PC-3 (cell line): ENCODE data around the gene NTHL1. TPM values are rescaled to one million over a fixed set of nuclear protein-coding genes. Genes with fewer than 3 reads are reported as not detected.

Experiments used
- ATAC-seq: fragments of 200-7000 bp; cut with Tn5 transposase; 2 replicates; pipeline ENCODE4 v1.9.1; 2020; ENCODE audit warnings: mild to moderate bottlenecking, moderate library complexity
- BruUV-seq: library from RNA; stranded (reverse); fragments of 400-500 nt; replicated peaks from 2 replicates; lab custom pipeline; 2021; lab: Mats Ljungman, UMichigan
- CTCF ChIA-PET: fragments of 300-600 bp; sonication (Branson Sonifier 250); formaldehyde crosslinking; loops from one replicate; lab custom pipeline; 2022; ENCODE audit warnings: antibody characterized with exemption; lab: Charles Lee
- POLR2A ChIA-PET: fragments of 300-600 bp; sonication (Branson Sonifier 250); formaldehyde crosslinking; loops from one replicate; lab custom pipeline; 2022; ENCODE audit warnings: antibody characterized with exemption; ENCODE audit not compliant: unreplicated experiment; lab: Charles Lee
- DNase-seq: peaks from one replicate; pipeline ENCODE4 v3.0.0-alpha.2; 2015
- H2AFZ ChIP-seq: fragments of 300-600 bp; sonication (generic); 2 replicates; pipeline ENCODE4 v1.6.0; 2016; ENCODE audit warnings: antibody characterized with exemption, low read length
- H3F3A ChIP-seq: fragments of 300-600 bp; sonication (generic); one replicate; pipeline ENCODE4 v1.6.0; 2017; ENCODE audit warnings: antibody characterized with exemption, low read length, control low read depth, mild to moderate bottlenecking; ENCODE audit not compliant: unreplicated experiment
- H3K27ac ChIP-seq: fragments of 300-600 bp; sonication (generic); 2 replicates; pipeline ENCODE4 v1.5.1; 2016; ENCODE audit warnings: mild to moderate bottlenecking, low read length
- H3K27me3 ChIP-seq: fragments of 300-600 bp; sonication (generic); 2 replicates; pipeline ENCODE4 v1.6.1; 2016; ENCODE audit warnings: low read length, mixed read lengths
- H3K36me3 ChIP-seq: fragments of 300-600 bp; sonication (generic); 2 replicates; pipeline ENCODE4 v1.6.1; 2016; ENCODE audit warnings: low read depth, mixed run types, low read length, mixed read lengths
- H3K4me1 ChIP-seq: fragments of 300-600 bp; sonication (generic); 2 replicates; pipeline ENCODE4 v1.5.1; 2016; ENCODE audit warnings: low read length; ENCODE audit not compliant: insufficient read depth
- H3K4me2 ChIP-seq: fragments of 300-600 bp; sonication (generic); 2 replicates; pipeline ENCODE4 v1.6.0; 2016; ENCODE audit warnings: low read length
- H3K4me3 ChIP-seq: fragments of 300-600 bp; sonication (generic); 2 replicates; pipeline ENCODE4 v1.5.1; 2016; ENCODE audit warnings: mild to moderate bottlenecking, low read length, mixed read lengths
- H3K79me2 ChIP-seq: fragments of 300-600 bp; sonication (generic); 2 replicates; pipeline ENCODE4 v1.6.1; 2017; ENCODE audit warnings: low read length, mixed read lengths
- H3K9ac ChIP-seq: fragments of 300-600 bp; sonication (generic); 2 replicates; pipeline ENCODE4 v1.6.0; 2016; ENCODE audit warnings: mild to moderate bottlenecking, low read length
- H3K9me2 ChIP-seq: fragments of 300-600 bp; sonication (generic); replicated peaks from 2 replicates; pipeline ENCODE4 v1.6.1; 2016; ENCODE audit warnings: mixed run types, low read length, mixed read lengths
- H3K9me3 ChIP-seq: fragments of 300-600 bp; sonication (generic); 2 replicates; pipeline ENCODE4 v1.6.1; 2016; ENCODE audit warnings: low read length, mixed read lengths
- H4K20me1 ChIP-seq: fragments of 300-600 bp; sonication (generic); 2 replicates; pipeline ENCODE4 v1.6.1; 2016; ENCODE audit warnings: low read length, mixed read lengths
- CTCF ChIP-seq: fragments of 300-600 bp; sonication (generic); conservative IDR thresholded peaks from 2 replicates; pipeline ENCODE4 v1.5.1; 2017; ENCODE audit warnings: antibody characterized with exemption, low read depth, mild to moderate bottlenecking, low read length
- EZH2 ChIP-seq: fragments of 300-600 bp; sonication (generic); IDR thresholded peaks from one replicate; pipeline ENCODE4 v1.6.1; 2017; ENCODE audit warnings: antibody characterized with exemption, mild to moderate bottlenecking, low read length; ENCODE audit not compliant: unreplicated experiment
- EZH2phosphoT487 ChIP-seq: fragments of 300-600 bp; sonication (generic); IDR thresholded peaks from 2 replicates; pipeline ENCODE4 v1.6.1; 2018; ENCODE audit warnings: mild to moderate bottlenecking, antibody characterized with exemption, low read length, borderline replicate concordance
- intact Hi-C: fragments of 100-400 bp; cut with micrococcal nuclease; formaldehyde crosslinking; loops from 2 replicates; pipeline ENCODE4 v1.9.0; 2023
- total RNA-seq: library from RNA; depleted of rRNA; stranded (reverse); fragments of >200 nt; gene quantifications from 2 replicates; pipeline ENCODE4 v1.2.3, GENCODE V29; 2014

Gene NTHL1
- total RNA-seq, 1 experiment from 2014 or later = 90.1 TPM

- Histone ChIP-seq H3K9me3 (no peaks in the 10 kb centered on the region), H3F3A (no peaks in the 10 kb centered on the region), H3K79me2 (no peaks in the 10 kb centered on the region), H3K27ac (no peak overlapping the region), H3K27me3 (no peaks in the 10 kb centered on the region), H4K20me1 (no peaks in the 10 kb centered on the region), H3K4me3 (no peak overlapping the region), H3K4me2 (no peak overlapping the region), H2AFZ (no peak overlapping the region), H3K9ac (no peak overlapping the region), H3K9me2 (no peaks in the 10 kb centered on the region), H3K4me1 (no peaks in the 10 kb centered on the region), H3K36me3 (no peaks in the 10 kb centered on the region)
- intact Hi-C loops = no loop called here
- CTCF ChIA-PET = no interaction called here
- no peak for TF ChIP-seq EZH2phosphoT487
- no peak for TF ChIP-seq EZH2
- no peak for TF ChIP-seq CTCF
- POLR2A ChIA-PET = no interaction called here
- DNase-seq (no peak), ATAC-seq (no peak)
- BruUV-seq = no TSS peak
Measured at GRCh38 chr16:2082983-2083364, 35.3 kb upstream of the NTHL1 start.

DNA sequence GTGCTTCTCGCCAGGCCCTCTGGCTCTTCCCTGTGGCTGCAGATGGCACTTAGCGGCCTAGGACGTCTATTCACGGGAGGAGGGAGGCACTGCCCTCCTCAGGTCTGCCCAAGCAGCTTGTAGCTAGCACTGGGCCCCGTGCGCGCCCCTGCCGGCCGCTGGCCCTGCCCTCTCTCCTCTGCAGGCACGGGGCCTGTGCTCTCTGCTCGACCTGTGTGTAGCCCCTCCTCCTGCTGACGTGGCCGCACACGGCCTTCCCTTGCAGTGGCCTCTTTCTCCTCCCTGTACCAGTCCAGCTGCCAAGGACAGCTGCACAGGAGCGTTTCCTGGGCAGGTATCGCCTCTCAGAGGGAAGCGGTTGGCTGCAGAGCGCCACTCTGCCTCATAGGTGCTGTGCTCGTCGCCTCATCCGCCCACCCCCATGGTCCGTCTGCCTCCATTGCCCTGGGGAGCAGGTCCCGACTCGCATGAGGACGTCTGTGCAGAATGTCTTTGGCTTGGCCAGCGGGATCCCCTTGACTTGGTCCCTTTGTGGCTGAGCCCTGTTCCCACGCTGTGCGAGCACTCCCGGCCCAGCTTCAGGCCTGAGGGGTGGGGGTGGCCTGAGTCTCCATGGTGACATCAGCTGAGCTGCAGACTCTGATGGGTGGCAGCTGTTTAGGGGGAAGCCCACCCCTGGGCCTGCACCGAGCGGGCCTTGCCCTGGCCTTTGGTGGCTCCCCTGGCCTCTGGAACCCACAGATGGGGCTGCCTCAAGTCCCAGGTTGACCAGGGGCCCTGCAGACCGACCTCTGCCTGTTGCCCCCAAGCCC lies 34.7 kb upstream of the NTHL1 start:
- no peaks in the 10 kb centered on the region for H3F3A ChIP-seq
- H3K4me3 ChIP-seq = no peak overlapping the region
- intact Hi-C loops = no loop called here
- H3K79me2 ChIP-seq = no peaks in the 10 kb centered on the region
- ChIA-PET CTCF (no interaction called here), POLR2A (no interaction called here)
- H3K27ac ChIP-seq = no peak overlapping the region
- no peaks in the 10 kb centered on the region for H3K9me3 ChIP-seq
- no peaks in the 10 kb centered on the region for H4K20me1 ChIP-seq
- no peak for DNase-seq
- no peak overlapping the region for H3K4me2 ChIP-seq
- no peaks in the 10 kb centered on the region for H3K9me2 ChIP-seq
- H3K36me3 ChIP-seq = no peaks in the 10 kb centered on the region
- BruUV-seq = no TSS peak
- H2AFZ ChIP-seq = no peak overlapping the region
- no peak for ATAC-seq
- H3K9ac ChIP-seq = no peak overlapping the region
- no peak for TF ChIP-seq EZH2
- no peak for TF ChIP-seq EZH2phosphoT487
- H3K4me1 ChIP-seq = no peaks in the 10 kb centered on the region
- H3K27me3 ChIP-seq = no peaks in the 10 kb centered on the region

GRCh38 chr16:2081201-2082084 lies 33.8 kb upstream of the NTHL1 start:
- no peaks in the 10 kb centered on the region for H3K36me3 ChIP-seq
- no peaks in the 10 kb centered on the region for H4K20me1 ChIP-seq
- no peaks in the 10 kb centered on the region for H3K4me1 ChIP-seq
- H3K27me3 ChIP-seq = no peaks in the 10 kb centered on the region
- H3K4me3 ChIP-seq = no peak overlapping the region
- DNase-seq = no peak
- no TSS peak for BruUV-seq
- H3K9me2 ChIP-seq = no peaks in the 10 kb centered on the region
- ChIA-PET POLR2A (no interaction called here), CTCF (no interaction called here)
- no peak overlapping the region for H3K4me2 ChIP-seq
- H2AFZ ChIP-seq = no peak overlapping the region
- H3K27ac ChIP-seq = no peak overlapping the region
- intact Hi-C loops = no loop called here
- no peaks in the 10 kb centered on the region for H3K9me3 ChIP-seq
- H3K79me2 ChIP-seq = no peaks in the 10 kb centered on the region
- no peak for ATAC-seq
- H3K9ac ChIP-seq = no peak overlapping the region
- no peaks in the 10 kb centered on the region for H3F3A ChIP-seq
- no peak for TF ChIP-seq EZH2phosphoT487
- no peak for TF ChIP-seq CTCF
- no peak for TF ChIP-seq EZH2
